GM19395 (cell line): Measurements from ENCODE around the gene CAMKK1.

ENCODE experiments used
- ATAC-seq: cut with Tn5 transposase; IDR thresholded peaks from one replicate; pipeline ENCODE4 v1.9.1; 2021; ENCODE audit warnings: mild to moderate bottlenecking, moderate library complexity; ENCODE audit not compliant: unreplicated experiment

CAMKK1 gene

DNA sequence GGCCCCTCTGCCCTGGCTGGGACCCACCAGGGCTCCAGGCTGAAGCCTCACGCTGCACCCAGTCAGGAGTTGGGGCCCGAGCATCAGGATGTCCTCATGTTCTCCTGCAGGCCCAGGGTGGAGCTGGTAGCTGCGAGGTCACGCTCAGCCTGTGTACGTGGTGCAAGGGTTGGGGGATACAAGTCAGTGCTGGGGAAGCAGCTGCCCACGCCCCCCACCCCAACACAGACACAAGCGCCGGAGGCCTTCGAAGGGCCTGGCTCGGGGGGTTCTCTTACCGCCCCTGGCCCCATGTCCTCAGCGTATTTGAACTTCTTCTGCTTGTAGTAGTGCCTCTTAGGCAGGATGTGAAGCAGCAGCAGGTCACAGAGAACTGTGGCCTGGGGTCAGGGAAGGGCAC is 4.9 kb upstream of the CAMKK1 start:
- ATAC-seq: no peak

DNA sequence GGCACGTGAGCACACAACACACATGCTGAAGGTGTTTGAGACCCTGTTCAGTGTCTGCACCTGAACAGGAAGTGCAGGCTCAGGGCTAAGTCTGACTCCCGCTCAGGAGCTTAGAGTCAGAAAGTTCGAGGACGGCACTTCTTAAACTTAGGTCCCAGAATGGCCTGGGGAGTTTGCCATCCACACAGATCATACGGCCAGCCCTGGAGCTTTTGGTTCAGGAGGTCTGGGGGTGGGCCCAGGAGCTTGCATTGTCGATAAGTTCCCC is 4.0 kb upstream of the CAMKK1 start:
- ATAC-seq: no peak

DNA sequence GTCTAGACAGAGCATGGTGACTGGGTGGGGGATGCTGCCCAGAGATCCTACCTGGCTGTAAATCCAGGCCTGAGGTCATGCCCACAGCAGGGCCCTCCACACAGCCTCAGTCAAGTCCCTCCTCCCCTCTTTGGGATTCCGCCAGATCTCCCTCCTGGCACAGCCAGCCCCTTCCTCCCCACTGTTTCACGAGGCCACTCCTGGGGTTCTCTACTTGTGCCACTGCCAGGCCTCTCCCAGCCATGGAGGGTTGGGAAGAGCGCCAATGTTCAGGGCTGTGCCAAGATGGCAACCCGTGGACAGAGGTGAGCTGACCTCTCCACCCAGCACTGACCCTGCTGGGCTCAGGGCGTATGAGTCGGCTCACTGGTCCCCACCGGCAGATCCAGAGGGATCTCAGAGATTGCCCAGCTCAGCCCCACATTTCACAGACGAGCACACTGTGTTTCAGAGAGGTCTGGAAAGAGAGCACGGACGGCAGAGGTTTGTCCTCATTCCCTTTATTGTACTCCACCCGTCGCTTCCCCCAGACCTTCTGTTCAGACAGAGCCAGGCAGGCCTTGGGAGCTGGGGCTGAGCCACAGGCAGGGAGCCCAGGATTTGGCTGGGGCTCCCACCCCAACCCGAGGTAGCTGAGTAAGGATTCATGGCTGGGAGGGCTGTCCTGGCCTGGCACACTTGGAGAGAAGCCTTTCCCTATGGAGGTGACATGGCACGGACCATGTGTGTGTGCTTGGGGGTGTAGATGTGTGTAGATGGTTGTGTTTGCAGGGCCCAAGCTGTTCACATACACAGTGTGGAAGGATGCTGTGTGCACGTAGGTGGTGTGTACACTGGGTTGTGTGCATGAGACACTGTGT is 3.5 kb upstream of the CAMKK1 start:
- no peak for ATAC-seq

DNA sequence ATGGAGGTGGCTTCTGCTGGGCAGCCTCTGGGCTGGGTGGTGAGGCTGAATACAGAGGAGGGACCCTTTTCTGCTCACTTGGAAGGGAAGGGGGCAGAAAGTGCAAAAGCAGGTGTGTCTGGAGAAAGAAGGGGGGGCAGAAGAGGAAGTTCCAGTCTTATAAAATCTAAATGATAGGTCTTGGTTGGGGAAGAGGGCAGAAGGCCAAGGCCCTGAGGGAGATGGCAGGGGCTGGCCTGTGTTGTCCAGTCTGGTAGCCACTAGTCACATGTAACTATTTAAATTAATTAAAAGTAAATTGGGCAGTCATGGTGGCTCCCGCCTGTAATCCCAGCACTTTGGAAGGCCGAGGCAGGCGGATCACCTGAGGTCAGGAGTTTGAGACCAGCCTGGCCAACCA is 2.5 kb upstream of the CAMKK1 start:
- no peak for ATAC-seq

DNA sequence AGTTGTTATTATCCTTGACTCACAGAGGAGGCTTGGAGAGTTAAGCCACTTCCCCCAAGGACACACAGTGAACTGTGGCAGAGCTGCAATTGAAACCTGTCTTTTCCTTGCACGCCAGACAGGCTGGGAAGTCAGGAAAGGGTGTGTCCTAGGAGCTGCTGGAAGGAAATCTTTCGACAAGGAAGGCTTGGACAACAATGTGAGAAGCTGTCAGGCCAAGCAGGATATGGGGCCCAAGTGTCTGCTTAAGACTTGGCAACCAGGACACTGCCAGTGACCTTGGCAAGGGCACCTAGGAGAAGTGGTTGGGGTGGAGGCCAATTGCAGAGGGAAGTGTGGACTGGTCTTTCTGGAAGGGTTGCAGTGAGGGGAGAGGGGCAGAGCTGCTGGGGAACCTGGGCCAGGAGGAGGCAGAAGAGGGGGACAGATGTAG is 2.1 kb upstream of the CAMKK1 start:
- no peak for ATAC-seq

DNA sequence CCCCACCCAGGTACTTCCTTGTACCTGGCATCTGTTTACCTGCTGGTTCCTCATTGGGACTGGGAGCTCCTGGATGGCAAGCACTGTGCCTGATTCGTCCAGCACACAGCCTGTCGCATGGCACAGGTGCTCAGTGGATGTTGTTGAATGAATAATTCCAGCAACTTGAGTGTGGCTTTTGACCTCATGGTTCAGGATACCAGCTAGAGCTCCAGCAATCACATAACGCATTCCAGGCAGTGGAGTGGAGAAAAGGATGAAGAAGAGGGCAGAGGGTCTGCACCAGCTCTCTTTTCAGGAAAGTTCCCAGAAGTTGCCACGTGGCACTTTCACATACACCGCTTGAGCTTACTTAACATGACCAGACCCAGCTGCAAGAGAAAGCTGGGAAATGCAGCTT is 1.3 kb upstream of the CAMKK1 start:
- ATAC-seq: no peak

DNA sequence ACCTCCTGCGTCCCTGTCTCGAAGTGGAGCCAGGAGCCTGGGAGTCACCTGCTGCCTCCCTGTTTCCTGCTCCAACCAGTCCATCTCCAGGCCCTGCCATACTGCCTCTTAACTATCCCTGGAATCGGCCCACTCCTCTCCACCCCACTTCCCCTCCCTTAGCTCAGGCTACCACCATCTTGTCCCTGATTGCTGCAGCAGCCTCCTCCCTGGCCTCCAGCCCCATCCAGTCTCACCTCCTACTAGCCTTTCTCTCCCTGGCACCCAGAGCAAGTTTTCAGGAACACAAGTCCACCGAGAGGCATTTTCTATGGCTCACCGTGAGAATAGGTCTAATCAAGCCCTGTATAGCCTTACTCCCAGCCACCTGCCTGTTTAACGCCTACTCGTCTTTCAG is 865 bp upstream of the CAMKK1 start:
- ATAC-seq: no peak

DNA sequence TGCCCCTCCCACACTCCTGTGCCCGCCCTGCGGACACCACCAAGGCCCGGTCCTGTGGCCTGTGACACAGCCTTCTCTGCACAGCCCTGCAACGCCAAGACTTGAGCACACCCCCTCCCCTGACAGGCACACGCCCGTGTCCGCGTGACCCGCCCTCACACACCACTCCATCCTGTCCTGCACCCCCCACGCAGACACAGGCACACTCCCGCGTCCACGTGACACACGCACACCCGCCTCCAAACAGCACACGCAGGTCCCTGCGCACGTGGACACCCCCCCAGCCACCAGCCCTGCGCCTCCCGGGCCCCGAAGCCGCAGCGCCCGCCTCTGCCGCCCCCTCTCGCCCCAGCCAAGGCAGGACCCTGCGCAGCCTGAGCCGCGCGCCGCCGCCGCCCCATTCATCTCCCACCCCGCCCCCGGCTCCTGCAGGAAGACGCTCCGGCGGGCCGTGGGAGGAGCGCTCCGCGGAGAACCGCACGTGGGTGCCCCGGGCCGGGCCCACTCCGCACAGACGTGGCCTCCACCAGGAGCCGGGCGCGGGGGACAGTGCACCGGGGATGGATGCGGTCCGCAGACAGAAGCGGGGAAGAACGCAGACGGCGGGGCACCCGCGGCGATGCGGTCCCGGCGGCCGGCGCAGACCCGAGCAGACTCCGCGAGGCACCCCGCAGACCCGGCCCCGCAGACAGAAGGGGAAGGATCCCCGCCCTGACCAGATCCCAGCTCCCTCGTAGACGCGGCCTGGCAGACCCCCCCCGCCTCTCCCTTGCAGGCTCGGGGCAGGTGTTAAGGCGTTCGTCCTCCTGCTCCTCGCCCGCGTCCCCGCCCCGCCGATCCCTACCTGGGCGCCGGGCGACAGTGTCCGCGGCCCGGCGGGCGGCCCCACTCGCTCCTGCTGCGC is 506 bp downstream of the CAMKK1 start:
- ATAC-seq: peak; percentile 14

DNA sequence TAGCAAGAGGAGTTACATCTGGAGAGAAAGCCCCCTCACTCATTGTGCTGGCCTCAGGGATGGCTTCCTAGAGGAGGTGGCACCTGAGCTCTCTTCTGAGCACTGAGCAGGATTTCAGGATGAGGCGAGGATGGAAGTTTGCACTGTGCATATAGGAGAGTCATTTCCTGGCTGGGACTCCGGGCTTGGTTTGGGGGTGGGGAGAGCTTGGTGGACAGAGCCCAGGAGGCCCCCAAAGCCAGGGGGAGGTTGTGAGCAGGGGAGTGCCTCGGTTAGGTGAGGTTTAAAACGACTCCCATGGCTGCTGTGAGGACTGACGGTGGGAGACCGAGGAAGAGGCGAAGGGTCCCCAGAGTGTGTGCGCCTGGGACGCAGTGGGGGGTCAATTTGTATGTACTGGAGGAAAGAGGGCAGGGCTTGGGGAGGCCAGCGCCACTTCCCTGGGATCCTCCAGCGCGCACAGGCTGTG is 1.2 kb downstream of the CAMKK1 start:
- no peak for ATAC-seq

DNA sequence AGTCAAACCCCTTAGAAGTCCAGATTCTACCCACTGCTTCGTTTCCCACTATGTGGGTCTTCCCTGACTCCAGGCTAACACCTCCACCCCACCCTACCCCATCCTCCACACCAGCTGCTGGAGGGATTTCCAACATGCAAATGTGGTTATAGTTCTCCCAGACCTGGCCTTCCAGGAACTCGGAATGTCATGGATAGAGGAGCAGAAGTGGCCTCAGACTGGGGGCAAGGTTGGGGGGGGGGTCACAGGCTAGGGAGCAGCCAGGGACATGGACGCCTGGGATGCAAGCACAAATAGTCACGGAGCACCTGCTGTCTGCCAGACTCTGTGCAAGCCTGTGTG is 2.0 kb downstream of the CAMKK1 start:
- ATAC-seq: no peak

DNA sequence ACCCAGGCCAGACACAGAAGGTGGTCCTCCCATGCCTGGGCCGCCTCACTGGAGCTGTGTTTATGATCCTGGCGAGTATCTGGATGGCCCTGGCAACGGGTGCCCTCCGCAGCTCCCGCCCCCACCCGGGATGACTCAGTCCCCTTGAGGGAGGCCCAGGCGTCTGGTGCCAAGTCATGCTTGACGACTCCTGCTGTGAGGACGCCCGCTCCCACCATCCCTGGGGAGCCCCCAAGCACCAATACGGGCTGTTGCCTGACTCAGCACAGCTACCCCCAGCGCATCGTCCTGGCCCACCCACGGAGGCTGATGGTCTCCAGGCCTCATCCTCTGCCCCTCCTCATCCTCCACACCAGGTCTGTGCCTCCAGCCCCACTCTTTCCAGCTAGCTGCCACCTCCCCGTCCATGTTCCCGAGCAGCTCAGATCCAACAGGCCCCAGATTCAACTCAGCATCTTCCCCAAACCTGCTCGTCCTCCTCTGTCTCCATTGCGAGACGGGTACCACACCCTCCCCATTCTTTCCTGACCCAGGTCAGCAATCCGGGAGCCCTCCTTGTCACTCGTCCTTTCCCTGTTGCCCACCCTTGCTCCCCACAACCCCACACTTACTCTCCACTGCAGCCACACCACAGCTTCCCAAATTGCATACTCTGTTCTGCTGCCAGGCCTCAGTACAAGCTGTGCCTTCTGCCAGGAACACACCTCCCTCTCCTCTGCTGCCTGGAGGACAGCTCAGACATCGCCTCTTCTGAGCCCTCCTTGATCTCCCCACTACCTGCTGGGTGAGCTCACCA is 2.6 kb downstream of the CAMKK1 start:
- no peak for ATAC-seq

DNA sequence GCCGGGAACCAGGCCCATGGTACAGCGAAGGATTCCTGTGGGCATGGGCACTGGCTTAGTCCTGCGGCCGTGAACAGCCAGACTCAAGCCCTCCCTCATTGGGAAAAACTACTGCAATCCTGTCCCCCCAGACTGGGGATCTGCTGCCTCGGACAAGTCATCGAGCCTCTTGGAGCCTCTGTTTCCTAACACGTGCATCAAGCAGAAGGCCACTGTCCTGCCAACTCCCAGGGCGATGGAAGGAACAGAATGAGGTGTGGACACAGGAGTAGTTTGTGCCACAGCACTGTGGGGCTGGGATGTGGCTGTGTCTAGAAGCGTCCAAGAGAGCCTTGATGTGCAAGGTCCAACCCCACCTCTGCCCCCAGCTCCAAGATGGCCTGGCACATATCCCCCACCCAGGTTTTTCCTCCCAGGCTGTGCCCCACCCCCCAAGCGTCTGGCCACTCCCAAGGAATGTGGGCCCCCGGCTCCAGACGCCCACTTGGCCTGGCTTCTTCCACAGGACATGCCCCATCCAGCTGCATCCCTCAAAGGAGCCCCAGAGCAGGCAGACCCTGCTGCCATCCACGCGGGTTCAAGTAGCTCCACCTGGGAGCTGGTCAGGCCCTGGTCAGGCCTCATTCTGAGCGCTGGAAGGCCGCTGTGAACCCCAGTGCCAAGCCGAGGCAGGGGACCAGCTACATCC is 3.4 kb downstream of the CAMKK1 start:
- ATAC-seq: no peak

DNA sequence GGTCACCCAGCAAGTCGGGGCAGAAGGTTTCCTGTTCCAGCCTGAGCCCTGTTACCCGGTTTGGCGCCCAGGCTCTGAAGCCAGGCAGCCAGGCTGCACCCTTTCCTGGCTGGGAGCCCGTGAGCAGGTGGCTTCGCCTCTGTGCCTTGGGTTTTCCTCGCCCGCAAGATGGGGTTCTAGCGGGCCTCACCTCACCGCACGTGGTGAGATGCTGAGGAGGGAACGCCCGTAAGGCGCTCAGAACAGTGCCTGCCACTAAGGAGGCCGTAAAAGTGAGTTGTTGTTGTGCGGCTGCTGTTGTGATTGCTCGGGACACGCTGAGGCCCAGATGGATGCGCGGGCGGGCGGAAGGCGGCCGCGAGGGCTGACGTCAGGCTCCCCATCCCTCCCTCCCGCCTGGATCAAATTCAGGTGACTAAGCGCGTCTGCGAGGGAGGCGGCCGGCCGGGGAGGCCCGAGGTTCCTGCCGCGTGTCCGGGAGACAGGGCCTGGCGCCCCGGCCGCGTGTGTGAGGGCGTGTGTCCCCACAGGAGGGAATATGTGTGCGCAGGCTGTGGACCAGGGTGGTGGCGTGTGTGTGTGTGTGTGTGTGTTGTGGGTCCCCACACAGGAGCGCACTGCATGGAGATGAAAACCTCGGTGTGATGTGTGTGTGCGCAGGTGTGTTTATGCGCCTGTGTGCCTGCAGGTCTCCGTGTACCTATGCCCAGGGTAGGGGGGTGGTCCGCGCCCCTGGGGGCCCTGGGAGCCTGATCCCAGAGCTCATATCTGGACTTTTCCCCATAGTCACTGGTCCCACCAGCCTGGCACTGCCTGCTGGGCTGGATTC is 4.3 kb downstream of the CAMKK1 start:
- ATAC-seq: no peak

DNA sequence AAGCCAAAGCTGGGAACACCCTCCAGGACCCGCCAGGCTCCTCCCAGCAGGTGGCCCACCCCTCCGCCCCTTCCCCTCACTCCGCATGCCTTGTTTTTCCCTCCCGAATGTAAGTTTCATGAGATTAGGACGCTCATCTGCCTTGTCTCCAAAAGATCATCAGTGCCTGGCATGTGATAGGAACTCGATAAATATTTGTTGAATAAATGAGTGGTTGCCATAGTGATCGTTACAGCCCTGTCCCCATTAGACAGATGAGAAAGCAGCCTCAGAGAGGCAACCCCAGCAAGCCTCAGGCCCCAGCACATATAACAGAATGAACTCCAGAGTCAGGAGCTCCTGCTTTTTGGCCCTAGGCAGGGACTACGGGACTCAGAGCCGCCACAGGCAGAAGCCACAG is 5.0 kb downstream of the CAMKK1 start:
- no peak for ATAC-seq

DNA sequence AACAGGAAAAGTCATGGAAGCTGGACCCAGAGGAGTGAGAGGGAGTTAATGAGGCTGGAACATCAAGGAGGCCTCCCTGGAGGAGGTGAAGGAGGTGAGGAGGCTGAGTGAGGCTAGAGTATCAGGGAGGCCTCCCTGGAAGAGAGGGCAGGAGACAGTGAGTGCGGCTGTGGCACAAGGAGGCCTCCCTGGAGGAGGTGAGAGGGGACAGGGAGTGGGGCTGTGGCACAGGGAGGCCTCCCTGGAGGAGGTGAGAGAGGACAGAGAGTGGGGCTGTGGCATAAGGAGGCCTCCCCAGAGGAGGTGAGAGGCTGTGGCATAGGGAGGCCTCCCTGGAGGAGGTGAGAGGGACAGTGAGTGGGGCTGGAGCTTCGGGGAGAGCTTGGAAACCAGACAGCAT is 5.5 kb downstream of the CAMKK1 start:
- ATAC-seq: no peak

DNA sequence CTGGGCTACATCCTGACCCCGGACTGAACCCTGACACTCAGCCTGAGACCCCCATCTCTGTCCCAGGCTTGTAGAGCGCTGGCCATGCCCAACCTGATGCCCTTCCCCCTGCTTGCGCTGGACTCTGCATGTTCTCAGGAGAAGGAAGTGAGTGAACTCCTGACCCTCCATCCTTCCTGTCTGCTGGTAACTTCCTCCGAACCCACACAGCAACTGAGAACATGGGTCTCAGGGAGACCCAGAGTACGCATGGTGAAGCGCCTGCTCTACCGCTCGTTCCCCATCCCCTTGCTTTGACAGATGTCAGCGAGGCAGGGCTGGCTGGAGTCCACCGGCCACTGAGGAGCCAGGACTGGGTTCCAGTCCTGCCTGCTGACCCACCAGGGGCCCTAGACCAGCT is 6.1 kb downstream of the CAMKK1 start:
- ATAC-seq: no peak

DNA sequence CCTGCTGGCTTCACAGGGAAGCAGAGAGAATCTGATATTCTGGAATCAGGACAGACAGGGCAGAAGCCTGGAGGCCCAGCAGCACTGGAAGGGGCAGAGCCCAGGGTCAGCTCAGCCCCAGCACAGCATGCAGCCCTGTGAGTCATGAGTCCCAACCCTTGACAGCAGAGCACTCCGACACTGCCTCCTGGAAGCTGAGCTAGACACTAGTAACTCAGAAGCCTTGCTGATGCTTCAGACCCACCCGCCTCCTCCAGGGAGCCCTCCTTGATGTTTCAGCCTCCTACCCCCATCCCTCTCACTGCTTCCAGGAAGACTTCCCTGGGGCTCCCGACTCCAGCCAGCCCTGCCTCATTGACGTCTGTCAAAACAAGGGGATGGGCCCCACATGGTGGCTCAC is 6.9 kb downstream of the CAMKK1 start:
- no peak for ATAC-seq

DNA sequence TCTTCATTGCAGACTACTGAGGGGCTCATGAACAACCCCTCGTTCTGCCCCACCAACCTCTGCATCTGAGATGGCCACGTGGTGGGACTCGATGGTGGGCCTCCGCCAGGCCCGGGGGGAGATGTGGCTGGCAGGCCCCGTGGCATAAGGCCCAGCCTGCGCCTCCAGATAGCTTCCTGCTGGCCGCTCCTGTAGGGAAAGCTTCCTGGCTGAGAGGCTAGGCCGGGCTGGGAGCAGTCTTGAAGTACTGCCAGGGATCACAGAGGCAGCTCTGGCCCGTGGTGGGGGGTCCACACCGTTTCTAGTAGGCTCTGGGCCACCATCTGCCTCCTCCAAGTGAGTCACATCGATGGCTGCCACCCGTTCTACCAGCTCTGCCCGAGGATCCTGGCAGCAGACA is 7.6 kb downstream of the CAMKK1 start:
- ATAC-seq: no peak

DNA sequence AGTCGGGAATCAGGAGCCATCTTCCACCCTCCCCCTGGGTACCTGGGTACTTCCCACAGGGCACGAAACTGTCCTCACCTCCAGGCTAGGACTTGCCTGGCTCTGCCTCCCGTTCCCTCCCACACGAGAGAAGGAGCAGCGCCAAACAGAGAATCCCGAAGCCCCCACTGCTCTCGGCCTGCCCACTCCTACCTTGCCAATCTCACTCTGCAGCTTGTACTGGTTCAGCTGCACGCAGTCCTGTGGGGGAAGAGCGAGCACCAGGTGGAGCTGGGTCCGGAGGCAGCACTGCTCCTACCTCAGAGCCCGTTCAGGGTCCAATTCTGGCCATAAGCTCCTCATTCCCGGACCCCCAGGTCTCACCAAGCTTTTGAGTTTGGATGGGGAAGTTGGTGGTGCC is 8.7 kb downstream of the CAMKK1 start:
- no peak for ATAC-seq

DNA sequence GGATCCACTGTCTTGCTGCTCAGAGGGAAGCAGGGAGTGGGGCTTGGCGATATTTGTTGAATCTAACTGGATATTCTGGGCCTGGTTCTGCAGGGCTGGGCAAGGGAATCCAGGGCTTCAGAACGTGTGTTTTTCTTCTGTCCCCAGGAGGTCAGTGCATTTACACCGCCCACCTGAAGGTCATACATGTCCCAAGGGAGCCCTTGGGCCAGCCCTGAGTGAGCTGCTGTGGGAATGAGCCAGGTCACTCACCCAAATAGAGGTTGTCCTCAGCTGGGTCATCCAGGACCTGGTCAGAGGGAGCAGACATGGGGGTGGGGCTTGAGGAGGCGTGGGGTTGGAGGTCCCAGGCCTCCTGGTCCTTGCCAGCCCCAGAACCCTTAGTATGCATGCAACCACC is 10.6 kb downstream of the CAMKK1 start:
- ATAC-seq: no peak
